Adrenal gland (tissue), 12 donors: Measurements from ENCODE around the gene RSPO3. TPM values are rescaled to one million over a fixed set of nuclear protein-coding genes. Genes with fewer than 3 reads are reported as not detected.

Source experiments
- DNase-seq, 7 donors: peaks; one replicate each; pipeline ENCODE4 v3.0.0-alpha.2; 2019 to 2020
- H3K27ac ChIP-seq, 5 donors: fragments of 200-600 bp; sonication (generic) in 4 of 5; 1 replicate in 3 of 5; 2 replicates in 2 of 5; pipeline versions ENCODE4 v1.5.1 to v1.8.0; 2016 to 2020; ENCODE audit warnings: mild to moderate bottlenecking in 1 of 5
- H3K27me3 ChIP-seq: fragments of 200-600 bp; 2 replicates; pipeline ENCODE4 v1.8.0; 2021
- H3K36me3 ChIP-seq, 2 donors: fragments of 200-600 bp; replicated peaks in 1 of 2; 1 replicate in 1 of 2; 2 replicates in 1 of 2; pipeline versions ENCODE4 v1.5.1 to v1.8.0; 2018 to 2022
- H3K4me1 ChIP-seq, 2 donors: fragments of 200-600 bp; replicated peaks in 1 of 2; 1 replicate in 1 of 2; 2 replicates in 1 of 2; pipeline versions ENCODE4 v1.5.1 to v1.8.0; 2018 to 2021
- H3K4me3 ChIP-seq, 4 donors: fragments of 200-600 bp; sonication (generic) in 3 of 4; one replicate each; pipeline ENCODE4 v1.5.1; 2016 to 2018
- H3K9me3 ChIP-seq, 3 donors: fragments of 200-600 bp; sonication (generic) in 1 of 3; replicated peaks in 1 of 3; 1 replicate in 2 of 3; 2 replicates in 1 of 3; pipeline versions ENCODE4 v1.5.1 to v1.8.0; 2016 to 2021
- CTCF ChIP-seq, 6 experiments: fragments of 450-650 bp in 4 of 6; fragments of 200-600 bp in 2 of 6; sonication (generic) in 1 of 6; IDR thresholded peaks; 1 replicate in 5 of 6; 2 replicates in 1 of 6; pipeline versions ENCODE4 v1.5.1 to v1.8.0; 2016 to 2021; ENCODE audit warnings: antibody characterized with exemption in 6 of 6, mild to moderate bottlenecking in 2 of 6, moderate library complexity in 1 of 6
- POLR2A ChIP-seq, 2 donors: fragments of 450-650 bp; IDR thresholded peaks; one replicate each; pipeline ENCODE4 v1.6.1; 2017; ENCODE audit warnings: antibody characterized with exemption in 2 of 2, mild to moderate bottlenecking in 2 of 2, moderate library complexity in 1 of 2
- WGBS, 4 donors: extraction: QIAGEN DNeasy Blood & Tissue Kit in 2 of 4; methylation state at CpG; one replicate each; pipeline versions ENCODE4 v1.1.5 to v1.1.7; 2013 to 2017; 5-methylcytosine and 5-hydroxymethylcytosine counted together
- intact Hi-C, 2 donors: fragments of 100-400 bp; cut with DNase I; formaldehyde crosslinking; loops; one replicate each; pipeline versions ENCODE4 v1.14.1 to v1.15.0; 2022 to 2023
- polyA plus RNA-seq, 3 donors: library from polyadenylated mRNA; stranded (reverse); fragments of 200-250 nt in 2 of 3; fragments of 350-450 nt in 1 of 3; fragmentation: Illumina TruSeq in 1 of 3; extraction: RNeasy Lipid Tissue Mini Kit (QIAGEN cat#74804) in 1 of 3; gene quantifications; one replicate each; pipeline ENCODE4 v1.2.3, GENCODE V29; 2013 to 2014
- total RNA-seq, 9 donors: library from RNA; depleted of rRNA in 4 of 9; stranded (reverse); fragments of >200 nt in 4 of 9; fragments of 120-200 nt in 1 of 9; fragmentation: NEBNext Ultra II Directional in 1 of 9; extraction: Animal tissue kit (Norgen Biotek cat#: 25700) in 1 of 9; gene quantifications; one replicate each; pipeline versions ENCODE4 v1.1.0 to v1.2.4, GENCODE V29; 2013 to 2023
- donor health status: healthy with polysubstance abuse.
- donor health status: Bipolar disorder and iron deficiency.
- donor health status: DM: yes; HTN: yes; CAD: no.
- donor health status: DM: no; HTN: no; CAD: no.
- donor health status: DM: no; HTN: no; CAD: no.
- donor health status: DM: yes; HTN: yes; CAD: no.

The RSPO3 gene
- total and polyA plus RNA-seq, 12 donors: 3.2 to 36.5 (median 15.4) TPM

GRCh38 chr6:127080081-127080480 is 38.4 kb upstream of the RSPO3 start:
- no peak for TF ChIP-seq POLR2A (IDR thresholded peaks at IDR 0.05)
- no peak for TF ChIP-seq CTCF (IDR thresholded peaks at IDR 0.05)
- no peaks in the 10 kb centered on the region for H3K9me3 ChIP-seq

GRCh38 chr6:127083231-127083962 is 35.1 kb upstream of the RSPO3 start:
- DNase-seq: no peak
- WGBS, 4 donors: 76 to 86% (median 85%) methylated on average over 2 of the region's 2 CpGs
- no peaks in the 10 kb centered on the region for H3K27me3 ChIP-seq
- H3K4me1 ChIP-seq: no peaks in the 10 kb centered on the region
- H3K9me3 ChIP-seq: no peaks in the 10 kb centered on the region
- TF ChIP-seq POLR2A (IDR thresholded peaks at IDR 0.05) (no peak), CTCF (IDR thresholded peaks at IDR 0.05) (no peak)
- intact Hi-C loops: no loop called here
- H3K36me3 ChIP-seq: no peaks in the 10 kb centered on the region
- H3K27ac ChIP-seq: no peak overlapping the region
- no peak overlapping the region for H3K4me3 ChIP-seq

More at GRCh38 chr6:127080081-127080480, 38.4 kb upstream of the RSPO3 start:
- H3K36me3 ChIP-seq: no peaks in the 10 kb centered on the region
- intact Hi-C loops: no loop called here
- H3K4me3 ChIP-seq: no peak overlapping the region
- H3K27me3 ChIP-seq: no peaks in the 10 kb centered on the region
- DNase-seq: no peak
- 64 to 76% (median 70%) methylated on average over 3 of the region's 3 CpGs for whole genome bisulfite sequencing, 4 donors
- H3K4me1 ChIP-seq: no peaks in the 10 kb centered on the region
- no peak overlapping the region for H3K27ac ChIP-seq

GRCh38 chr6:127083963-127084310 is 34.5 kb upstream of the RSPO3 start:
- 69 to 82% (median 73%) methylated on average over 2 of the region's 2 CpGs for WGBS, 4 donors
- H3K27me3 ChIP-seq: no peaks in the 10 kb centered on the region
- no peaks in the 10 kb centered on the region for H3K9me3 ChIP-seq
- no peak for TF ChIP-seq POLR2A (IDR thresholded peaks at IDR 0.05)
- no peaks in the 10 kb centered on the region for H3K36me3 ChIP-seq
- no peak overlapping the region for H3K27ac ChIP-seq
- no peak overlapping the region for H3K4me3 ChIP-seq
- intact Hi-C loops: no loop called here
- no peaks in the 10 kb centered on the region for H3K4me1 ChIP-seq
- no peak for DNase-seq

- DNase-seq: no peak
- H3K27ac ChIP-seq: no peak overlapping the region
- intact Hi-C loops: no loop called here
- no peaks in the 10 kb centered on the region for H3K4me1 ChIP-seq
- no peaks in the 10 kb centered on the region for H3K36me3 ChIP-seq
- WGBS, 4 donors: 74 to 81% (median 77%) methylated on average over 3 of the region's 3 CpGs
- no peak for TF ChIP-seq POLR2A (IDR thresholded peaks at IDR 0.05)
- no peak for TF ChIP-seq CTCF (IDR thresholded peaks at IDR 0.05)
- H3K4me3 ChIP-seq: no peak overlapping the region
- H3K27me3 ChIP-seq: no peaks in the 10 kb centered on the region
- no peaks in the 10 kb centered on the region for H3K9me3 ChIP-seq
Observed at GRCh38 chr6:127085181-127085580, 33.3 kb upstream of the RSPO3 start.

- Histone ChIP-seq H3K4me3 (no peak overlapping the region), H3K36me3 (no peaks in the 10 kb centered on the region), H3K27me3 (no peaks in the 10 kb centered on the region), H3K9me3 (no peaks in the 10 kb centered on the region), H3K27ac (no peak overlapping the region), H3K4me1 (no peaks in the 10 kb centered on the region)
- WGBS, 4 donors: 23 to 47% (median 28%) methylated on average over 1 of the region's 1 CpG
- intact Hi-C loops: no loop called here
- TF ChIP-seq POLR2A (IDR thresholded peaks at IDR 0.05): no peak
- TF ChIP-seq CTCF (IDR thresholded peaks at IDR 0.05): no peak
- no peak for DNase-seq
Observed at GRCh38 chr6:127090051-127090450, 28.4 kb upstream of the RSPO3 start.
